Fibroblast of lung (primary cell): ENCODE data around the gene IL11RA.

Source experiments
- EZH2 ChIP-seq: IDR thresholded peaks from 2 replicates; pipeline ENCODE4 v1.5.1; 2012; ENCODE audit warnings: low read length, control low read depth, mild to moderate bottlenecking; ENCODE audit errors: missing control alignments
- TF ChIP-seq, protein P1 (sequence below), 2 donors: IDR thresholded peaks in 1 of 2; conservative IDR thresholded peaks in 1 of 2; 1 replicate in 1 of 2; 2 replicates in 1 of 2; pipeline ENCODE4 v1.5.1; 2011 to 2012; ENCODE audit warnings: low read length in 2 of 2, control low read depth in 1 of 2, inconsistent platforms in 1 of 2, low read depth in 1 of 2, mild to moderate bottlenecking in 1 of 2

DNA sequence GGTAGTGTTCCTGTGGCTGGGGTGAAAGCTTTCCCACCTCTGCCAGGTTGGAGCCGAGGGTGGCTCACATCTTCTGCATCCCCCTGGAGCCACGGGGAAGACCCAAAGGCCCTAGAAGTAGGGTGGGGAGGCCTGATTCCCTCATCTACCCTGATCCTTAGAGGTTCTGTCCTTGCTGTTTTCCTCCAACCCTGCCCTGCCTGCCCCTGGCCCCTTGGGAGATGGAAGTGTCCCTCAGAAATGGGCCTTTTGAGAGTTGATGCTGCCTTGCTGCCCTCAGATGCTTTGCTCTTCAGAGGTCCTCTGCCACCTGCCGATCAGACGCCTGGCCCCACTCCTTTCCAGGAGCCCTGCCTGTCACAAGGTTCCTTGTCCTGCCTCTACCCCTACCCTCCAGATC lies 32.8 kb downstream of the IL11RA start:
- TF ChIP-seq, protein P1, sequence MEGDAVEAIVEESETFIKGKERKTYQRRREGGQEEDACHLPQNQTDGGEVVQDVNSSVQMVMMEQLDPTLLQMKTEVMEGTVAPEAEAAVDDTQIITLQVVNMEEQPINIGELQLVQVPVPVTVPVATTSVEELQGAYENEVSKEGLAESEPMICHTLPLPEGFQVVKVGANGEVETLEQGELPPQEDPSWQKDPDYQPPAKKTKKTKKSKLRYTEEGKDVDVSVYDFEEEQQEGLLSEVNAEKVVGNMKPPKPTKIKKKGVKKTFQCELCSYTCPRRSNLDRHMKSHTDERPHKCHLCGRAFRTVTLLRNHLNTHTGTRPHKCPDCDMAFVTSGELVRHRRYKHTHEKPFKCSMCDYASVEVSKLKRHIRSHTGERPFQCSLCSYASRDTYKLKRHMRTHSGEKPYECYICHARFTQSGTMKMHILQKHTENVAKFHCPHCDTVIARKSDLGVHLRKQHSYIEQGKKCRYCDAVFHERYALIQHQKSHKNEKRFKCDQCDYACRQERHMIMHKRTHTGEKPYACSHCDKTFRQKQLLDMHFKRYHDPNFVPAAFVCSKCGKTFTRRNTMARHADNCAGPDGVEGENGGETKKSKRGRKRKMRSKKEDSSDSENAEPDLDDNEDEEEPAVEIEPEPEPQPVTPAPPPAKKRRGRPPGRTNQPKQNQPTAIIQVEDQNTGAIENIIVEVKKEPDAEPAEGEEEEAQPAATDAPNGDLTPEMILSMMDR (conservative IDR thresholded peaks at IDR 0.05 in 1 of 2, IDR thresholded peaks at IDR 0.05 in 1 of 2; ENCODE audit: low read depth in 1 of 2, low read length in 2 of 2), result no peak
- TF ChIP-seq EZH2, result no peak
